ENCODE results near the gene NCAPG2.

NCAPG2 gene

GRCh38 chr7:158695056-158695455, 9.5 kb downstream of the NCAPG2 start:
- TF ChIP-seq CTCF (IDR thresholded peaks at IDR 0.05; ENCODE audit: control insufficient read depth, insufficient read depth, low read depth, low read length, missing control alignments): no peak
- H3K4me3 ChIP-seq (ENCODE audit: control insufficient read depth, low read depth, low read length): no peak overlapping the region
- DNase-seq (ENCODE audit: low read depth): no peak

GRCh38 chr7:158694650-158695049, 10.0 kb downstream of the NCAPG2 start:
- no peak for TF ChIP-seq CTCF (IDR thresholded peaks at IDR 0.05; ENCODE audit: control insufficient read depth, insufficient read depth, low read depth, low read length, missing control alignments)
- DNase-seq (ENCODE audit: low read depth): no peak
- H3K4me3 ChIP-seq (ENCODE audit: control insufficient read depth, low read depth, low read length): no peak overlapping the region

- TF ChIP-seq CTCF (IDR thresholded peaks at IDR 0.05; ENCODE audit: control insufficient read depth, insufficient read depth, low read depth, low read length, missing control alignments): no peak
- no peak overlapping the region for H3K4me3 ChIP-seq (ENCODE audit: control insufficient read depth, low read depth, low read length)
- DNase-seq (ENCODE audit: low read depth): no peak
Measured at GRCh38 chr7:158689488-158689887, 15.1 kb downstream of the NCAPG2 start.

GRCh38 chr7:158687406-158687805, 17.2 kb downstream of the NCAPG2 start:
- H3K4me3 ChIP-seq (ENCODE audit: control insufficient read depth, low read depth, low read length): no peak overlapping the region
- no peak for TF ChIP-seq CTCF (IDR thresholded peaks at IDR 0.05; ENCODE audit: control insufficient read depth, insufficient read depth, low read depth, low read length, missing control alignments)

GRCh38 chr7:158685693-158686092, 18.9 kb downstream of the NCAPG2 start:
- H3K4me3 ChIP-seq (ENCODE audit: control insufficient read depth, low read depth, low read length): no peak overlapping the region
- DNase-seq (ENCODE audit: low read depth): no peak
- no peak for TF ChIP-seq CTCF (IDR thresholded peaks at IDR 0.05; ENCODE audit: control insufficient read depth, insufficient read depth, low read depth, low read length, missing control alignments)

More at GRCh38 chr7:158687406-158687805, 17.2 kb downstream of the NCAPG2 start:
- no peak for DNase-seq (ENCODE audit: low read depth)

- TF ChIP-seq CTCF (IDR thresholded peaks at IDR 0.05; ENCODE audit: control insufficient read depth, insufficient read depth, low read depth, low read length, missing control alignments): no peak
- H3K4me3 ChIP-seq (ENCODE audit: control insufficient read depth, low read depth, low read length): no peak overlapping the region
- no peak for DNase-seq (ENCODE audit: low read depth)
Measured at GRCh38 chr7:158684329-158684728, 20.3 kb downstream of the NCAPG2 start.

- no peak for DNase-seq (ENCODE audit: low read depth)
- H3K4me3 ChIP-seq (ENCODE audit: control insufficient read depth, low read depth, low read length): no peak overlapping the region
- TF ChIP-seq CTCF (IDR thresholded peaks at IDR 0.05; ENCODE audit: control insufficient read depth, insufficient read depth, low read depth, low read length, missing control alignments): no peak
Measured at GRCh38 chr7:158683541-158683940, 21.1 kb downstream of the NCAPG2 start.
